Psoas muscle (tissue), 8 donors: ENCODE measurements around the gene SCAPER. TPM values are rescaled to one million over a fixed set of nuclear protein-coding genes. Genes with fewer than 3 reads are reported as not detected.

Experiments used
- ATAC-seq, 4 donors: fragments of 200-7000 bp; cut with Tn5 transposase; one replicate each; pipeline ENCODE4 v1.9.1; 2020; ENCODE audit warnings: moderate library complexity in 3 of 4, mild to moderate bottlenecking in 2 of 4
- DNase-seq, 2 donors: peaks; one replicate each; pipeline ENCODE4 v3.0.0-alpha.2; 2020
- H3K27ac ChIP-seq: fragments of 200-600 bp; one replicate; pipeline ENCODE4 v1.8.0; 2022
- H3K27me3 ChIP-seq, 3 donors: fragments of 200-600 bp in 1 of 3; one replicate each; pipeline versions ENCODE4 v1.6.1 to v1.8.0; 2013 to 2022; ENCODE audit warnings: low read length in 2 of 3, mild to moderate bottlenecking in 2 of 3, moderate library complexity in 1 of 3; ENCODE audit not compliant: insufficient read depth in 3 of 3
- H3K36me3 ChIP-seq, 2 donors: fragments of 200-600 bp in 1 of 2; one replicate each; pipeline versions ENCODE4 v1.6.1 to v1.8.0; 2013 to 2022; ENCODE audit warnings: low read depth in 1 of 2, mild to moderate bottlenecking in 1 of 2, moderate library complexity in 1 of 2; ENCODE audit not compliant: insufficient read depth in 1 of 2
- H3K4me1 ChIP-seq: fragments of 200-600 bp; one replicate; pipeline ENCODE4 v1.8.0; 2022
- H3K4me3 ChIP-seq: fragments of 200-600 bp; one replicate; pipeline ENCODE4 v1.8.0; 2022; ENCODE audit warnings: mild to moderate bottlenecking
- H3K9me3 ChIP-seq: fragments of 200-600 bp; one replicate; pipeline ENCODE4 v1.8.0; 2022
- CTCF ChIP-seq: fragments of 200-600 bp; IDR thresholded peaks from one replicate; pipeline ENCODE4 v1.8.0; 2022; ENCODE audit warnings: antibody characterized with exemption
- WGBS, 3 donors: extraction: QIAGEN DNeasy Blood & Tissue Kit; methylation state at CpG; one replicate each; pipeline versions ENCODE4 v1.1.6 to v1.1.7; 2013; 5-methylcytosine and 5-hydroxymethylcytosine counted together
- intact Hi-C, 2 donors: fragments of 100-400 bp; cut with DNase I; formaldehyde crosslinking; loops; one replicate each; pipeline versions ENCODE4 v1.11.0 to v1.14.2; 2022
- polyA plus RNA-seq, 3 donors: library from polyadenylated mRNA; stranded (reverse); fragments of 200-250 nt; gene quantifications; one replicate each; pipeline ENCODE4 v1.2.3, GENCODE V29; 2013
- total RNA-seq, 4 donors: library from RNA; stranded (reverse); fragmentation: NEBNext Ultra II Directional in 2 of 4; extraction: Animal tissue kit (Norgen Biotek cat#: 25700) in 2 of 4; gene quantifications; one replicate each; pipeline versions ENCODE4 v1.2.1 to v1.2.4, GENCODE V29; 2021 to 2023
- donor health status: healthy with polysubstance abuse.
- donor health status: DM: no; HTN: no; CAD: no; lungs with moderate emphysema.
- donor health status: Bipolar disorder and iron deficiency.
- donor health status: healthy.
- donor health status: DM: yes; HTN: yes; CAD: no.
- donor health status: DM: no; HTN: no; CAD: no.
- donor health status: DM: no; HTN: no; CAD: no.
- donor health status: DM: yes; HTN: yes; CAD: no.

Gene SCAPER
- total and polyA plus RNA-seq, 7 donors, result 4.1 to 28.7 (median 20.0) TPM

- no peaks in the 10 kb centered on the region for H3K9me3 ChIP-seq
- WGBS, 3 donors, result 96 to 98% (median 98%) methylated on average over 3 of the region's 3 CpGs
- intact Hi-C loops, result no loop called here
- DNase-seq, result no peak
- no peak overlapping the region for H3K27ac ChIP-seq
- TF ChIP-seq CTCF, result no peak
- no peak overlapping the region for H3K4me3 ChIP-seq
- H3K4me1 ChIP-seq, result no peaks in the 10 kb centered on the region
- no peaks in the 10 kb centered on the region for H3K36me3 ChIP-seq
- no peak for ATAC-seq
- H3K27me3 ChIP-seq, result no peaks in the 10 kb centered on the region
These were observed 424.9 kb downstream of the SCAPER start for GRCh38 chr15:76480267-76480666.

GRCh38 chr15:76470691-76471090 is 434.4 kb downstream of the SCAPER start:
- intact Hi-C loops, result no loop called here
- TF ChIP-seq CTCF, result no peak

GRCh38 chr15:76468722-76469121 is 436.4 kb downstream of the SCAPER start:
- no peak for ATAC-seq
- peaks cover 6% of the 10 kb centered on the region for H3K9me3 ChIP-seq
- H3K36me3 ChIP-seq, result peaks cover 0 to 15% of the 10 kb centered on the region in 2 donors
- DNase-seq, result no peak
- no peak overlapping the region for H3K27ac ChIP-seq
- H3K27me3 ChIP-seq, result no peaks in the 10 kb centered on the region
- H3K4me3 ChIP-seq, result no peak overlapping the region
- H3K4me1 ChIP-seq, result no peaks in the 10 kb centered on the region
- 95 to 99% (median 96%) methylated on average over 2 of the region's 2 CpGs for WGBS, 3 donors
- TF ChIP-seq CTCF, result no peak
- intact Hi-C loops, result no loop called here

More at GRCh38 chr15:76470691-76471090, 434.4 kb downstream of the SCAPER start:
- Histone ChIP-seq H3K9me3 (peaks cover 6% of the 10 kb centered on the region), H3K4me3 (no peak overlapping the region), H3K27ac (no peak overlapping the region), H3K4me1 (no peaks in the 10 kb centered on the region), H3K27me3 (no peaks in the 10 kb centered on the region), H3K36me3 (peaks cover 0 to 15% of the 10 kb centered on the region in 2 donors)
- ATAC-seq, result no peak
- no peak for DNase-seq

GRCh38 chr15:76467136-76467535 is 438.0 kb downstream of the SCAPER start:
- Histone ChIP-seq H3K27ac (no peak overlapping the region), H3K4me1 (no peaks in the 10 kb centered on the region), H3K27me3 (no peaks in the 10 kb centered on the region), H3K9me3 (peaks cover 6% of the 10 kb centered on the region), H3K36me3 (peaks cover 0 to 15% of the 10 kb centered on the region in 2 donors), H3K4me3 (no peak overlapping the region)
- no peak for TF ChIP-seq CTCF
- DNase-seq (no peak), ATAC-seq (no peak)
- whole genome bisulfite sequencing, 3 donors, result 70 to 85% (median 70%) methylated on average over 1 of the region's 1 CpG
- intact Hi-C loops, result no loop called here

GRCh38 chr15:76465728-76466127 is 439.4 kb downstream of the SCAPER start:
- WGBS, 3 donors, result 93 to 100% (median 97%) methylated on average over 1 of the region's 1 CpG
- intact Hi-C loops, result no loop called here
- Histone ChIP-seq H3K4me1 (no peaks in the 10 kb centered on the region), H3K9me3 (peaks cover 12% of the 10 kb centered on the region), H3K27ac (no peak overlapping the region), H3K27me3 (no peaks in the 10 kb centered on the region), H3K36me3 (peaks cover 0 to 8% of the 10 kb centered on the region in 2 donors), H3K4me3 (no peak overlapping the region)
- DNase-seq (no peak), ATAC-seq (no peak)
- no peak for TF ChIP-seq CTCF
